NCI-H1105 treated with DMSO at 0.1 percent for 48 hours (cell line): Measurements from ENCODE around the gene KCP.
A peak's percentile ranks its signal among the peaks of the same experiment; 100 is the strongest.

Source experiments
- DNase-seq: peaks from one replicate; lab custom pipeline; 2025; lab: John Stamatoyannopoulos, UW

Gene KCP

GRCh38 chr7:128858380-128859231, 51.9 kb downstream of the KCP start:
- DNase-seq: no peak

GRCh38 chr7:128856001-128856718, 54.3 kb downstream of the KCP start:
- DNase-seq: no peak

GRCh38 chr7:128855559-128855958, 55.0 kb downstream of the KCP start:
- DNase-seq: no peak

GRCh38 chr7:128854396-128854795, 56.1 kb downstream of the KCP start:
- no peak for DNase-seq

GRCh38 chr7:128853799-128854198, 56.7 kb downstream of the KCP start:
- no peak for DNase-seq

GRCh38 chr7:128852537-128853254, 57.8 kb downstream of the KCP start:
- no peak for DNase-seq

- no peak for DNase-seq
Measured at GRCh38 chr7:128849804-128850490, 60.6 kb downstream of the KCP start.

GRCh38 chr7:128849156-128849515, 61.4 kb downstream of the KCP start:
- DNase-seq: no peak

GRCh38 chr7:128848289-128849155, 62.0 kb downstream of the KCP start:
- no peak for DNase-seq

GRCh38 chr7:128847721-128848211, 62.7 kb downstream of the KCP start:
- no peak for DNase-seq

GRCh38 chr7:128846781-128847444, 63.6 kb downstream of the KCP start:
- no peak for DNase-seq

GRCh38 chr7:128845987-128846386, 64.5 kb downstream of the KCP start:
- no peak for DNase-seq

GRCh38 chr7:128845475-128845874, 65.0 kb downstream of the KCP start:
- no peak for DNase-seq

GRCh38 chr7:128844777-128845311, 65.7 kb downstream of the KCP start:
- no peak for DNase-seq

- no peak for DNase-seq
Measured at GRCh38 chr7:128843938-128844621, 66.4 kb downstream of the KCP start.

- DNase-seq: no peak
Measured at GRCh38 chr7:128842674-128843641, 67.6 kb downstream of the KCP start.

GRCh38 chr7:128841921-128842673, 68.4 kb downstream of the KCP start:
- DNase-seq: peak; percentile 8
